Astrocyte of the cerebellum (primary cell): Measurements from ENCODE around the gene FUT2.

ENCODE experiments used
- DNase-seq: peaks from one replicate; pipeline ENCODE4 v3.0.0-alpha.2; 2011; ENCODE audit warnings: low read depth
- H3K4me3 ChIP-seq: 2 replicates; pipeline ENCODE4 v1.5.1; 2011; ENCODE audit warnings: mild to moderate bottlenecking, low read depth, low read length, moderate library complexity
- CTCF ChIP-seq: IDR thresholded peaks from 2 replicates; pipeline ENCODE4 v1.5.1; 2012; ENCODE audit warnings: low read length, low read depth, moderate library complexity, mild to moderate bottlenecking; ENCODE audit errors: missing control alignments
- in situ Hi-C: cut with HindIII; loops from 2 replicates; pipeline ENCODE4 v1.10.0; 2017; ENCODE audit warnings: low sequenced_read_pairs

Gene FUT2

GRCh38 chr19:48746738-48747575, 51.2 kb downstream of the FUT2 start, which contains the start of gene IZUMO1:
IZUMO1 (minus strand) TSS chr19:48746909; CDS start chr19:48745859, 1,050 bp downstream.
- peak within 1 kb of the TSS; percentile 51 for H3K4me3 ChIP-seq

GRCh38 chr19:48749571-48750198, 53.9 kb downstream of the FUT2 start:
- no peak for TF ChIP-seq CTCF
- in situ Hi-C loops, result no loop called here
- no peak overlapping the region for H3K4me3 ChIP-seq
- no peak for DNase-seq

More at GRCh38 chr19:48746738-48747575, 51.2 kb downstream of the FUT2 start, which contains the start of gene IZUMO1:
- no peak for TF ChIP-seq CTCF
- in situ Hi-C loops, result no loop called here
- peak; percentile 74 for DNase-seq

- H3K4me3 ChIP-seq, result no peak overlapping the region
- no peak for TF ChIP-seq CTCF
- DNase-seq, result no peak
- in situ Hi-C loops, result no loop called here
Measured at GRCh38 chr19:48750351-48750750, 54.6 kb downstream of the FUT2 start.

- no peak for TF ChIP-seq CTCF
- in situ Hi-C loops, result no loop called here
- H3K4me3 ChIP-seq, result no peak overlapping the region
- no peak for DNase-seq
Measured at GRCh38 chr19:48750771-48751504, 55.2 kb downstream of the FUT2 start.

DNA sequence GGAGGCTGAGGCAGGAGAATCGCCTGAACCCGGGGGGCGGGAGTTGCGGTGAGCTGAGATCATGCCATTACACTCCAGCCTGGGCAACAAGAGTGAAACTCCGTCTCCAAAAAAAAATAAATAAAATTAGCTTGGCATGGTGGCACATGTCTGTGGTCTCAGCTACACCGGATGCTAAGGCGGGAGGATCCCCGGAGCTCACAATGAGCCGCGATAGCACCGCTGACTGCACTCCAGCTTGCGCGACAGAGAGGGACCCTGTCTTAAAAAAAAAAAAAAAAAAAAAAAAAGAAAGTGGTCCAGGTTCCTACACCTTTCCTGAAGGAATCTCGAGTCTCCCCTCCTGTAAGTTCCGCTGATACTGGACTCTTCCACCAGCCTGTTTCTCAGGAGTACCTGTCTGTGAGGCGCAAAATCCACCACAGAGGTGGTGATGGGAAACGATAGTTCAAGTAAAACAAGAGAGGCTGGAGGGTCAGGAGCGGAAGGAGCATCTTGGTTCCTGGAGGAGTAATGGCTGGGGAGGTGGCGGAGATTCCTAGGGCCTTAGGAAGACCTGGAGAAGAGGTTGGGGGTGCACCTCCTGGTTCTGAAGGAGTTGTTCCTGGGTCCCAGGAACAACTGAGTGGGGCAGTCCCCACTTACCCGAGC, 56.2 kb downstream of the FUT2 start:
- in situ Hi-C loops, result no loop called here
- DNase-seq, result no peak
- H3K4me3 ChIP-seq, result peak overlapping the region; percentile 7
- no peak for TF ChIP-seq CTCF
